ENCODE results near the gene IFI44L.

The IFI44L gene

DNA sequence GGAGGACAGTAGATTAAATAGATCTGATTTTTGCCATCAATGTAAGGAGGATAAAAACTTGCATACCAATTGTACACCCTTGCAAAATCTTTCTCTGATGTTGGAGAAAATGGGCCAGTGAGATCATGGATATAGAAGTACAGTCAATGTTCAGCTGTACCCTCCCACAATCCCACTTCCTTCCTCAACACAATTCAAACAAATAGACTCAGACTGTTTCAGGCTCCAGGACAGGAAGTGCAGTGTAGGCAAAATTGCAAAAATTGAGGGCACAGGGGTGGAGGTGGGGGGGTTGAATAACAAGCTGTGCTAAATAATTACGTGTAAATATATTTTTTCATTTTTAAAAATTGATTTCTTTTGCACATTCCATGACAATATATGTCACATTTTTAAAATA is 25.5 kb downstream of the IFI44L start:
- DNase-seq, result no peak

DNA sequence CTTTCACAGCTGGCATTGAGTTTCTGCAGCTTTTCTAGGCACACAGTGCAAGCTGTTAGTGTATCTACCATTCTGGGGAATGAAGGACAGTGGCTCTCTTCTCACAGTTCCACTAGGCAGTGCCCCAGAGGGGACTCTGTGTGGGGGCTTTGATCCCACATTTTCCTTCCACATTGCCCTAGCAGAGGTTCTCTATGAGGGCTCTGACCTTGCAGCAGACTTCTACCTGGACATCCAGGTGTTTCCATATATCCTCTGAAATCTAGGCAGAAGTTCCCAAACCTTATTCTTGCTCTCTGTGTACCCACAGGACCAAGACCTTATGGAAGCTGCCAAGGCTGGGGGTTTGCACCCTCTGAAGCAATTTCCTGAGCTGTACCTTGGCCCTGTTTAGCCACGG is 27.0 kb downstream of the IFI44L start:
- DNase-seq, result no peak

GRCh38 chr1:78649628-78650027 is 29.4 kb downstream of the IFI44L start, which contains the start of gene IFI44:
TSS of gene IFI44 (plus strand) at chr1:78649831. CDS start at chr1:78650196, 365 bp downstream.
- peak; percentile 2 for DNase-seq

DNA sequence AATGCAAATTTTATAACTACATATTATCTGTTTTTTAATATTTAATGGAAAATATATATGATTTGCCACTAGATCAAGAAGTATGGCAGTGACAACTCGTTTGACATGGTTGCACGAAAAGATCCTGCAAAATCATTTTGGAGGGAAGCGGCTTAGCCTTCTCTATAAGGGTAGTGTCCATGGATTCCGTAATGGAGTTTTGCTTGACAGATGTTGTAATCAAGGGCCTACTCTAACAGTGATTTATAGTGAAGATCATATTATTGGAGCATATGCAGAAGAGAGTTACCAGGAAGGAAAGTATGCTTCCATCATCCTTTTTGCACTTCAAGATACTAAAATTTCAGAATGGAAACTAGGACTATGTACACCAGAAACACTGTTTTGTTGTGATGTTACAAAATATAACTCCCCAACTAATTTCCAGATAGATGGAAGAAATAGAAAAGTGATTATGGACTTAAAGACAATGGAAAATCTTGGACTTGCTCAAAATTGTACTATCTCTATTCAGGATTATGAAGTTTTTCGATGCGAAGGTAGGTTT is 29.9 kb downstream of the IFI44L start:
- no peak for DNase-seq

GRCh38 chr1:78651241-78651640 is 31.0 kb downstream of the IFI44L start:
- no peak for DNase-seq

- DNase-seq, result no peak
Measured at GRCh38 chr1:78652019-78652560, 31.8 kb downstream of the IFI44L start.

GRCh38 chr1:78658901-78659300 is 38.7 kb downstream of the IFI44L start:
- DNase-seq, result no peak

DNA sequence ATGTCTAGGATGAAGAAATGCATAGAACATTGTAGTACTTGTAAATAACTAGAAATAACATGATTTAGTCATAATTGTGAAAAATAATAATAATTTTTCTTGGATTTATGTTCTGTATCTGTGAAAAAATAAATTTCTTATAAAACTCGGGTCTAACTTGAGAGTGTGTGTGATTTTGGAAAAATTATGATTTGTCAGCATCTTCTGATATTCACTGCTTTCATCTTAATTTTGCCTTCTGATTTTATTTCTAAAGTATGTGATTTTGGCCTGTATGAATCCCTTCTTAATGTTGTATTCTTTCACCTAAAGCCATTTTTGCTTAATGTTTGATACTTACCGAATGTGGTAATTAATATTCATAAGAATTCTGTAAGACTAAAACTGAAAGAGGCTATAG is 43.7 kb downstream of the IFI44L start:
- no peak for DNase-seq

- DNase-seq, result no peak
Measured at GRCh38 chr1:78664763-78665162, 44.5 kb downstream of the IFI44L start.

DNA sequence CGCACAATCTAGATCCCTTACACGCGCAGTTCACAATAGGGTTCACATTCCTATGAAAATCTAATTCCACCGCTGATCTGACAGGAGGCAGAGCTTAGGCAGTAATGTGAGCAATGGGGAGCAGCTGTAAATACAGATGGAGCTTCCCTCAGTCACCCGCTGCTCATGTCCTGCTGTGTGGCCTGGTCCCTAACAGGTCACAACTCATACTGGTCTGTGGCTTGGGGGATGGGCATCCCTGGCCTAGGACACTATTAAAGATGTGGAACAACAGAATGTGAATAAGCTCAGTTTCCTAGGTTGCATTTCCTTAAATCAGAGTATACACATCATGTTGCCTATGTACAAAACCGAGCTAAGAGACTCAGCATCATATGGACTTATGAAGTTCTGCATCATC is 45.6 kb downstream of the IFI44L start:
- no peak for DNase-seq

- no peak for DNase-seq
Measured at GRCh38 chr1:78667939-78668338, 47.7 kb downstream of the IFI44L start.

DNA sequence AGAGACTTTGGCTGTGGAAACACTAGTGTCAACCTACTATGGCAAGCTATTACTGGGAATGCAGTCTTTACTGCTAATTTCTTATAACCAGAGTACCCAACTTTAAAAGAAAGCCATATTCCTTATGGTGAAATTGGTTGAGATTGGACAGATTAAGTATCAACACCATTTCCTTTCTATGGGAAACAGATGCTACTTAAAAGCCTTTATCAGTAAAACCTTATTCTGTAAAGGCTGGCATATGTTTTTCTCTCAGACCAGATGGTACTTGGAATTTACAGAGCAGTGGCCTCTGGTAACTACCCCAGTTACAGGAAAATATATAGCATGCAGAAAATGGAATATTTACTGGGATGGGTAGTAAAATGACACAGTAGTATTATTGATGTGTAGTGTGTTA is 48.2 kb downstream of the IFI44L start:
- DNase-seq, result no peak

DNA sequence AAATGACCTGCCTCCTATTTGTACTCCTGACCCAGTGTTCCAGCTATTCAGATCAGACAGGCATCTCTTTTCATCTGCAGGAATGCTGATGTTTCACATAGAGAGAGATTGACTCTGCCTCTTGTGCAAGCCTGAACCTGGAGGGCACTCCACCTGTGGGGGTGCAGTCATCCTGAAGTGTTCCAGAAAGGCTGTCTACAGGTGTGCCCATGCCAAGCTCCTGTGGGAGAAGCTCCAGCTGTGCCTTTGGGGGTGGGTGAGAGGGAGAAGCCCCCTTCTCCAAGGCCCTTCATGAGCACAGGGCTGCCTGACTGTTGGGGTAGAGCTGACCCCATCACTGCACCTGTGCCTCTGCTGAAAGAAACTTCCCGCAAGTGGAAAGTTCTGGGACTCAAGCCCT is 52.2 kb downstream of the IFI44L start:
- no peak for DNase-seq

GRCh38 chr1:78673120-78673519 is 52.9 kb downstream of the IFI44L start:
- no peak for DNase-seq

DNA sequence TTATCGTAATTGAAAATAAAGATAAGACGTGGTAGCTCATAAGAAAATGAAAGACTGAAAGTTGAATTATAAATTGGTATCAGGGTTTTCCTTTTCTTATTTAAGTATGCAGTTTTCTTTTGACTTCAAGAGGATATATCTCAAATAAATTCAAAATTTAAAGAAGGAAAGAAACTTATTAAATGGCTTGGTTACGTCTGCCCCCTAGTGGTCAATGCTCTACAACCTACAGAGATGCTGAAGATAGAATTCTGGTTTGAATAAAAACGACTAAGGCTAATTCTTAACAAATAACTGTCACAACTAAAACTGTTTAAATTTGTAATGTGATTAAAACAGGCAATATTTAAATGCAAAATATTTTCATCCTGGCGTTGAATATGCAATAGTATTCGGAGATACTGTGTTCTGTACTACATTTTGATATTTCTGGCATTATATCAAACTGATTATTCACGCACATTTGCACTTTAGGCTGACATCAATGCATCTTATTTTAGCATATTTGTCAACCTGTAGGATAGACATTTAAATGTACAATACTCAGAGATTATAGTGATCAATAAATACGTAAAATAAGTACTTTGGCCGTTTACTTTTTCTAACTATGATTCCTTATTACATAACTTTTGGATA is 56.2 kb downstream of the IFI44L start:
- no peak for DNase-seq

DNA sequence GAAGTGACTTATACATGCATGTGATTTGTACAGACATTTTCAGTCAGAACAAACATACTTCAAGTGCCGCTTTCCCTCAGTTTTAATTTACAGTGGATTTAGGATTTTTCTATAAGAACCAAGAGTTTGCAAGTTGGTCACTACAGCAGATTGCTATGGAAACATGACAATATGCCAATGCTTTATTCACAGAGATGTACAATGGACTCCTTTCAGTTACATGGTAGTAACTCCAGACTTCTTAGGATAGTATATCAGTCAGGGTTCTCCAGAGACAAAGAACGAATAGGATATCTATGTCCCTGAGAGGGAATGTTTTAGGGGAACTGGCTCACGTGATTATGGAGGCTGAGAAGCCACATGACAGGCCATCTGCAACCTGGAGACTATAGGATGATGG is 56.7 kb downstream of the IFI44L start:
- DNase-seq, result no peak

DNA sequence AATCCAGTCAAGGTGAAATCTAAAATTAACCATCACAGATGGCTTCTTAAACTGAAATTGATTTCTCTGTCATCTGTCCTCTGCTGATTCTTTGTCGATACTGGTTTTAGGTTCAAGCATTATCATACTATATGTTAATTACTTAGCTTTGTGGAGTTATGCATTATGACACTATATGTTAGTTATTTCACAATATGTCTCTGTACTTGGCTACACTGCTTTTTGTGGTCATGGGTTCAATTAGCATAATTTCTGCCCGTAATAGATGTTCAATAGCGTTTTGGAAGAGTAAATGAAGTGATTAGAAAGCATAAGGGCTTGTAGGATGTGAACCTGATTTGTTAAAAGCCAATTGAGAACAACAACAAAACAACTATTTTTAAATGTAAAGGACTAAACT is 57.5 kb downstream of the IFI44L start:
- no peak for DNase-seq

GRCh38 chr1:78678324-78678723 is 58.1 kb downstream of the IFI44L start:
- DNase-seq, result no peak

GRCh38 chr1:78681265-78681664 is 61.0 kb downstream of the IFI44L start:
- no peak for DNase-seq

- DNase-seq, result no peak
Measured at GRCh38 chr1:78682496-78682895, 62.2 kb downstream of the IFI44L start.

- DNase-seq, result no peak
Measured at GRCh38 chr1:78683079-78683478, 62.8 kb downstream of the IFI44L start.

GRCh38 chr1:78687315-78687714 is 67.1 kb downstream of the IFI44L start:
- DNase-seq, result no peak

GRCh38 chr1:78687914-78688313 is 67.7 kb downstream of the IFI44L start:
- DNase-seq, result no peak

DNA sequence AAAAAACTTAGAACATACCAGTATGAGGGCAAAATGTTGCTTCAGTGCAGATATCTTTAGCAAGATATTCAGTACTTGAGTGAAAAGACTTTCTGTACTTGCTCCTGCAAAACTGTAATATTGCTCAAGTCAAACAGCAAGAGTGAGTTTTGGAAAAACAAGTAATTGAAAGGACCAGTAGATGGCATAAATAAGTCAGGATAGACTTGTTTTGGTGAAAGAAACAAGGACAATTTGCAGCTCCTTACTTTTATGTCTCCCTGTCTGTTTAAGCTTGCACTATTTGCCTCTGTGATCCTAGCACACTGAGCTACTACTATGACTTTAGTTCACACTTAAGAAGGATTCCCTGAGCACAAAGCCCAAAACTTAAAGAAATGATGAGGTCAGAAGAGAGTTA is 68.4 kb downstream of the IFI44L start:
- no peak for DNase-seq

DNA sequence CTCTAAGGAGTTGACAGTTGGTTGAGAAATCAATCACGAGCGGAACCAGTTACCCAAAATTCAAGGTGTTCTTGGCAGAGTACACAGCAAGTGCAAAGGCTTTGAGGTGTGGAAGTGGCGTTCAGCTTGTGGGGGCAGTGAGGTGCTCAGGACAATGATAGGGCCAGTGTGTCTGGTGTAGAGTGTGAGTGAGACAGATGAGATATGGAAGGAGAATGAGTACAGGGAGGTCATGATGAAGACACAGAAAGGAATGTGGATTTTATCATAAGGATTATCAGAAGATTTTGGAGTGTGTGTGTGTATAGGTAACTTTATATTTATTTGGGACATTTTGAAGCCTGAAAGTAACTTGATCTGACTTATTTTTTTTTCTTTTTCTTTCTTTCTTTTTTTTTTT is 70.3 kb downstream of the IFI44L start:
- DNase-seq, result no peak
